ENCODE data around the gene PDE11A. TPM values are rescaled to one million over a fixed set of nuclear protein-coding genes. Genes with fewer than 3 reads are reported as not detected.
A peak's percentile ranks its signal among the peaks of the same experiment; 100 is the strongest.

The PDE11A gene
- total and polyA plus RNA-seq, 2 of the 13 experiments (the other 11 are each of a cell fraction or from before 2014, with no cell fraction given) = 1.2 to 1.7 TPM

DNA sequence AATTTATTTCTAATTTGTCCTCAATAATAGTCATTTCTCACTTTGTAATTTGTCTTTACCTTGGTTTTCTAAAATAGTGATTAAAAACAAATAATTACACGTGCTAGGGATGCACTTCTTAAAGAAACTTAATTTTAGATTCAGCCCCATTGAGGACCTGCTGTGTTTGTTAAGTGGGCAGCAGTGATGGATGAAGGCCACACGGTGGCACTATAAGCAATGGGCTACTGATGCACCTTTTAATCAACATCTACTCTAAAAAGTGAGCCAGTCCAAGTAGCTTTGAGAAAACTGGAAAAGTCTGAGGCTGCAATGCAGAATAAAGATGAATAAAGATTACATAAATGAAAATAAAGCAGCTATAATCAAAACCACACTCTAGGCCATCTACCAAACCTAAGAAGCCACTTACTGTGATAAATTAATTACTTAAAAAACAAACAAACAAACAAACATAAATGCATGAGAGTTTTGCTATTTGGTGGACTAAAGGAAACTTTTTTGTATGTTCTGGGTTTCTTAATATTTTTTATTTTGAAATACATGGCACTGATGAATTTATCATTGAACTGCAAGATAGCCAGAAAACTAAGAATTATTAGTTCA lies 89.3 kb downstream of the PDE11A start:
- ChIA-PET CTCF (ENCODE audit: low intra/inter-chr PET ratio, low total read pairs) (no interaction called here), POLR2A (no interaction called here)
- BruUV-seq (replicated peaks) = no TSS peak
- H3K36me3 ChIP-seq (replicated peaks in 1 of 2; ENCODE audit: control insufficient read depth in 1 of 2, insufficient read depth in 2 of 2, low read length in 2 of 2) = no peaks in the 10 kb centered on the region
- no peaks in the 10 kb centered on the region for H4K20me1 ChIP-seq (ENCODE audit: insufficient read depth, low read length)
- no peak overlapping the region for H2AFZ ChIP-seq (ENCODE audit: low read length)
- H3K4me2 ChIP-seq (ENCODE audit: low read depth, low read length) = no peak overlapping the region
- H3K4me3 ChIP-seq (replicated peaks in 1 of 3; ENCODE audit: insufficient read depth in 1 of 3, low read depth in 2 of 3, low read length in 3 of 3) = no peak overlapping the region
- peak; percentile 90 for ATAC-seq
- intact Hi-C loops (cut with micrococcal nuclease; ENCODE audit: unreplicated experiment) = loop anchor here (5.0 kb wide), 4 partner anchors 76 to 429 kb away; partner anchors contain the start of genes PDE11A and RBM45
- H3K79me2 ChIP-seq (ENCODE audit: insufficient read depth, low read length) = no peaks in the 10 kb centered on the region
- DNase-seq (ENCODE audit: low spot score) = peak; percentile 53
- no peaks in the 10 kb centered on the region for H3K27me3 ChIP-seq (ENCODE audit: control insufficient read depth in 1 of 2, insufficient read depth in 2 of 2, low read length in 2 of 2)
- in situ Hi-C loops (cut with HindIII; ENCODE audit: extremely low pct_ligation_motif_present, low pct_unique_long_range_greater_than_20kb) = no loop called here
- 3% methylated on average over 2 of the region's 2 CpGs for WGBS (ENCODE audit: low lambda C conversion rate)
- no peak overlapping the region for H3K27ac ChIP-seq (ENCODE audit: extremely low read length, insufficient read depth, low read length)
- H3K9ac ChIP-seq (ENCODE audit: insufficient read depth, low read depth, low read length) = no peak overlapping the region
- H3K9me3 ChIP-seq (ENCODE audit: low read length) = no peaks in the 10 kb centered on the region
- peak; percentile 82 for FAIRE-seq
- no peaks in the 10 kb centered on the region for H3K4me1 ChIP-seq (ENCODE audit: insufficient read depth, low read length)
- TF ChIP-seq GABPA (IDR thresholded peaks at IDR 0.05; ENCODE audit: low read depth, low read length) (no peak), GABPA (CRISPR knock-in tag; IDR thresholded peaks at IDR 0.05; ENCODE audit: low read depth) (no peak), ESRRA (CRISPR knock-in tag; IDR thresholded peaks at IDR 0.05; ENCODE audit: low read depth) (no peak), KAT8 (CRISPR knock-in tag; IDR thresholded peaks at IDR 0.05) (no peak), RORA (CRISPR knock-in tag; IDR thresholded peaks at IDR 0.05) (no peak), SPEN (CRISPR knock-in tag; IDR thresholded peaks at IDR 0.05; ENCODE audit: low read depth) (no peak), ZFP41 (CRISPR knock-in tag; IDR thresholded peaks at IDR 0.05; ENCODE audit: borderline replicate concordance) (no peak), GATAD1 (CRISPR knock-in tag; IDR thresholded peaks at IDR 0.05) (no peak), ATF3 (CRISPR knock-in tag; IDR thresholded peaks at IDR 0.05) (no peak), STAG1 (CRISPR knock-in tag; IDR thresholded peaks at IDR 0.05) (peak; percentile 71), ZNF44 (CRISPR knock-in tag; IDR thresholded peaks at IDR 0.05) (no peak)
- TF ChIP-seq, protein P1, sequence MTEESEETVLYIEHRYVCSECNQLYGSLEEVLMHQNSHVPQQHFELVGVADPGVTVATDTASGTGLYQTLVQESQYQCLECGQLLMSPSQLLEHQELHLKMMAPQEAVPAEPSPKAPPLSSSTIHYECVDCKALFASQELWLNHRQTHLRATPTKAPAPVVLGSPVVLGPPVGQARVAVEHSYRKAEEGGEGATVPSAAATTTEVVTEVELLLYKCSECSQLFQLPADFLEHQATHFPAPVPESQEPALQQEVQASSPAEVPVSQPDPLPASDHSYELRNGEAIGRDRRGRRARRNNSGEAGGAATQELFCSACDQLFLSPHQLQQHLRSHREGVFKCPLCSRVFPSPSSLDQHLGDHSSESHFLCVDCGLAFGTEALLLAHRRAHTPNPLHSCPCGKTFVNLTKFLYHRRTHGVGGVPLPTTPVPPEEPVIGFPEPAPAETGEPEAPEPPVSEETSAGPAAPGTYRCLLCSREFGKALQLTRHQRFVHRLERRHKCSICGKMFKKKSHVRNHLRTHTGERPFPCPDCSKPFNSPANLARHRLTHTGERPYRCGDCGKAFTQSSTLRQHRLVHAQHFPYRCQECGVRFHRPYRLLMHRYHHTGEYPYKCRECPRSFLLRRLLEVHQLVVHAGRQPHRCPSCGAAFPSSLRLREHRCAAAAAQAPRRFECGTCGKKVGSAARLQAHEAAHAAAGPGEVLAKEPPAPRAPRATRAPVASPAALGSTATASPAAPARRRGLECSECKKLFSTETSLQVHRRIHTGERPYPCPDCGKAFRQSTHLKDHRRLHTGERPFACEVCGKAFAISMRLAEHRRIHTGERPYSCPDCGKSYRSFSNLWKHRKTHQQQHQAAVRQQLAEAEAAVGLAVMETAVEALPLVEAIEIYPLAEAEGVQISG (CRISPR knock-in tag; IDR thresholded peaks at IDR 0.05) = 0 out of 2 replicates have a peak, but pooled peaks have one; percentile 27
- TF ChIP-seq, protein P2, sequence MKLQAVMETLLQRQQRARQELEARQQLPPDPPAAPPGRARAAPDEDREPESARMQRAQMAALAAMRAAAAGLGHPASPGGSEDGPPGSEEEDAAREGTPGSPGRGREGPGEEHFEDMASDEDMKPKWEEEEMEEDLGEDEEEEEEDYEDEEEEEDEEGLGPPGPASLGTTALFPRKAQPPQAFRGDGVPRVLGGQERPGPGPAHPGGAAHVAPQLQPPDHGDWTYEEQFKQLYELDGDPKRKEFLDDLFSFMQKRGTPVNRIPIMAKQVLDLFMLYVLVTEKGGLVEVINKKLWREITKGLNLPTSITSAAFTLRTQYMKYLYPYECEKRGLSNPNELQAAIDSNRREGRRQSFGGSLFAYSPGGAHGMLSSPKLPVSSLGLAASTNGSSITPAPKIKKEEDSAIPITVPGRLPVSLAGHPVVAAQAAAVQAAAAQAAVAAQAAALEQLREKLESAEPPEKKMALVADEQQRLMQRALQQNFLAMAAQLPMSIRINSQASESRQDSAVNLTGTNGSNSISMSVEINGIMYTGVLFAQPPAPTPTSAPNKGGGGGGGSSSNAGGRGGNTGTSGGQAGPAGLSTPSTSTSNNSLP (IDR thresholded peaks at IDR 0.05; ENCODE audit: low read depth, low read length) = 0 out of 2 replicates have a peak, but pooled peaks have one; percentile 53
- TF ChIP-seq, protein P3, sequence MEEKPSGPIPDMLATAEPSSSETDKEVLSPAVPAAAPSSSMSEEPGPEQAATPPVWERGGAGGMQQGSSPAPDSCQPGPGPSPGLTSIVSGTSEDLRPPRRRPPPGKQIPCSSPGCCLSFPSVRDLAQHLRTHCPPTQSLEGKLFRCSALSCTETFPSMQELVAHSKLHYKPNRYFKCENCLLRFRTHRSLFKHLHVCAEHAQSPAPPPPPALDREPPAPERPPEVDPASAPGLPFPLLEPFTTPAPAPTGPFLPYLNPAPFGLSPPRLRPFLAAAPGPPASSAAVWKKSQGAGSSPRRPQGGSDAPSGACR (CRISPR knock-in tag; IDR thresholded peaks at IDR 0.05) = no peak
- TF ChIP-seq, protein P4, sequence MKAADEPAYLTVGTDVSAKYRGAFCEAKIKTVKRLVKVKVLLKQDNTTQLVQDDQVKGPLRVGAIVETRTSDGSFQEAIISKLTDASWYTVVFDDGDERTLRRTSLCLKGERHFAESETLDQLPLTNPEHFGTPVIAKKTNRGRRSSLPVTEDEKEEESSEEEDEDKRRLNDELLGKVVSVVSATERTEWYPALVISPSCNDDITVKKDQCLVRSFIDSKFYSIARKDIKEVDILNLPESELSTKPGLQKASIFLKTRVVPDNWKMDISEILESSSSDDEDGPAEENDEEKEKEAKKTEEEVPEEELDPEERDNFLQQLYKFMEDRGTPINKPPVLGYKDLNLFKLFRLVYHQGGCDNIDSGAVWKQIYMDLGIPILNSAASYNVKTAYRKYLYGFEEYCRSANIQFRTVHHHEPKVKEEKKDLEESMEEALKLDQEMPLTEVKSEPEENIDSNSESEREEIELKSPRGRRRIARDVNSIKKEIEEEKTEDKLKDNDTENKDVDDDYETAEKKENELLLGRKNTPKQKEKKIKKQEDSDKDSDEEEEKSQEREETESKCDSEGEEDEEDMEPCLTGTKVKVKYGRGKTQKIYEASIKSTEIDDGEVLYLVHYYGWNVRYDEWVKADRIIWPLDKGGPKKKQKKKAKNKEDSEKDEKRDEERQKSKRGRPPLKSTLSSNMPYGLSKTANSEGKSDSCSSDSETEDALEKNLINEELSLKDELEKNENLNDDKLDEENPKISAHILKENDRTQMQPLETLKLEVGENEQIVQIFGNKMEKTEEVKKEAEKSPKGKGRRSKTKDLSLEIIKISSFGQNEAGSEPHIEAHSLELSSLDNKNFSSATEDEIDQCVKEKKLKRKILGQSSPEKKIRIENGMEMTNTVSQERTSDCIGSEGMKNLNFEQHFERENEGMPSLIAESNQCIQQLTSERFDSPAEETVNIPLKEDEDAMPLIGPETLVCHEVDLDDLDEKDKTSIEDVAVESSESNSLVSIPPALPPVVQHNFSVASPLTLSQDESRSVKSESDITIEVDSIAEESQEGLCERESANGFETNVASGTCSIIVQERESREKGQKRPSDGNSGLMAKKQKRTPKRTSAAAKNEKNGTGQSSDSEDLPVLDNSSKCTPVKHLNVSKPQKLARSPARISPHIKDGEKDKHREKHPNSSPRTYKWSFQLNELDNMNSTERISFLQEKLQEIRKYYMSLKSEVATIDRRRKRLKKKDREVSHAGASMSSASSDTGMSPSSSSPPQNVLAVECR (CRISPR knock-in tag; IDR thresholded peaks at IDR 0.05; ENCODE audit: borderline replicate concordance) = no peak
